GM21619 (cell line): ENCODE results near the gene KIF13A.
"Not testable (repeated sequence)": the region's sequence is repeated elsewhere in the genome, so short reads cannot be mapped to it uniquely, and the experiment has no call there.

ENCODE experiments used
- ATAC-seq: cut with Tn5 transposase; IDR thresholded peaks from one replicate; pipeline ENCODE4 v1.9.1; 2021; ENCODE audit not compliant: unreplicated experiment

Gene KIF13A

DNA sequence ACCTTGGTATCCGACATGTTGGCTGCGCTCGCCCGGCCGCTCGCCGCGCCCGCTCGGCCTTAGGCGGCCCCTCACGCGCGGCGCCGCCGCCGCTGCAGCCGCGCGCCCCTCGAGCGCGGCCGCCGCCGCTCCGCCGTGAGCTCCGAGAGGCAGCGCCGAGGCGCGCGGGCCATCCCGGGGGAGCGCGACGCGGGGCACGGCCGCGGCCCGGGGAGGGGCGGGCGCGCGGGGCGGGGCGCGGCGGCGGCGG is at the start of gene KIF13A:
Gene KIF13A, minus strand, starts transcription at position 189 of the 250 bp plus-strand sequence. Its CDS starts 172 bp downstream, at position 17.
- ATAC-seq = no peak

DNA sequence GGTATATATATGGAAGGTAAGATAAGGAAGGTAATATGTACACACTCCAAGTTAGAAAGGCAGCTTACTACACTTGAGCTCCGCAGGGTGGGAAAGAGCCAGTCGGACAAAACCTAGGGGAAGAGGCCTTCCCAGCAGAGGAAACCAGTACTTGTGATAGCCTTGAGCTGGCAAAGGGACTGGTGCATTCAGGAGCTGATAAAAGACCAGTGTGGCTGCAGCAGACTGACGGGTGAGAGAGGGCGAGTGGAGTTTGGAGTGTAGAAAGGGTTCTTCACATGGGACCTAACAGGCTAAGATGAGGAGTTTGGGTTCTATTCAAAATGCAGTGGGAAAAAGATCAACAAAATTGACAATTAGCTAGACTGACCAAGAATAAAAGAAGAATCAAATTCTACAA is 49.3 kb upstream of the KIF13A start:
- no peak for ATAC-seq

- no peak for ATAC-seq
Observed at GRCh38 chr6:18035330-18035854, 48.0 kb upstream of the KIF13A start.

GRCh38 chr6:18034798-18035202 is 47.4 kb upstream of the KIF13A start:
- ATAC-seq = no peak

DNA sequence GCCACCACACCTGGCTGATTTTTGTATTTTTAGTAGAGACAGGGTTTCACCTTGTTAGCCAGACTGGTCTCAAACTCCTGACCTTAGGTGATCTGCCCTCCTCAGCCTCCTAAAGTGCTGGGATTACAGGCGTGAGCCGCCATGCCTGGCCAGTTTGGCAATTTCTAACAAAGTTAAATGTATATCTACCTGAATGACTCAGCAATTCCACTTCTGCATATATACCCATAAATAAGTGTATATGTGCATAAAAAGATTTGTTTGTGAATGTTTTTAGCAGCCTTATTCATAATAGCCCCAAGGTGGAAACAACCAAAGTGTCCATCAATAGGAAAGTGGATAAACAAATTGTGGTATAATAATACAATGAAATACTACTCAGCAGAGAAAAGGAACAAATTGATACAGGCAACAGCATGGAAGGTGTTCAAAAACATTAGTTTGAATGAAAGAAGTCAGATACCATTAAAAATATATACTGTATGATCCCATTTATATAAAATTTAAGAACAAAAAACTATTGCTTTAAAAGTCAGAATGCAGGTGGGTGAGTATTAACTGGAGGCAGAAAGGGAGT is 44.3 kb upstream of the KIF13A start:
- no peak for ATAC-seq

DNA sequence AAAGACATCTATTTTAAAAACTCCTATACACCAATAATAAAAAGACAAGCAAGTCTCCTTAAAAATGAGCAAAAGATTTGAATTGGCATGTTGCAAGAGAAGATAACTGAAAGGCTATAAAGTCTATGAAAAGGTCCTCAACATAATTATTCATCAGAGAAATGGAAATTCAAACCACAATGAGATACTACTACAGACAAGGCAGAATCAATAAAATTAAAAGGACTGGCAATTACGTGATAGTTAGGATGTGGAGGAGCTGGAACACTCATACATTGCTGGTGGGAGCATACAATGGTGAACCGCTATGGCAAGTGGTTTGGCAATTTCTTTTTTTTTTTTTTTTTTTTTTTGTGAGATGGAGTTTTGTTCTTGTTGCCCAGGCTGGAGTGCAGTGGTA is 43.8 kb upstream of the KIF13A start:
- no peak for ATAC-seq

DNA sequence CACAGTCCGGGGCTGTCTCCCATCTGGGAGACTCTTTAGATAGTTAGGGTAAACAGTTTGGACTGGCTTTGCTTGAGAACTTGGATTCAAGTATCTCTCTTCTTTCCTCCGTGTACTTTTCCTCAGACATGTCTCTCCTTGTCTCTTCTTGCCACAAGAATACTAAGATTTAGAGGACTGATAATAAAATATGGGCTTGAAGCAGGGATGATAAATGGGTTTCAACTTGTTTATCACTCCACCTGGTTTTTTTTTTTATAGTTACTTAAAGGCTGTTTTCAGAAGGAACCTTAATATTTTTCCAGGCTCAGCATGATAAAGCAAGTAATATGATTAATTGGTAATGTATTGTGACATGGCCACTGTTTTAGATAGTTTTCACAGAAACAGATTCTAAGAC is 40.9 kb upstream of the KIF13A start:
- ATAC-seq = no peak

DNA sequence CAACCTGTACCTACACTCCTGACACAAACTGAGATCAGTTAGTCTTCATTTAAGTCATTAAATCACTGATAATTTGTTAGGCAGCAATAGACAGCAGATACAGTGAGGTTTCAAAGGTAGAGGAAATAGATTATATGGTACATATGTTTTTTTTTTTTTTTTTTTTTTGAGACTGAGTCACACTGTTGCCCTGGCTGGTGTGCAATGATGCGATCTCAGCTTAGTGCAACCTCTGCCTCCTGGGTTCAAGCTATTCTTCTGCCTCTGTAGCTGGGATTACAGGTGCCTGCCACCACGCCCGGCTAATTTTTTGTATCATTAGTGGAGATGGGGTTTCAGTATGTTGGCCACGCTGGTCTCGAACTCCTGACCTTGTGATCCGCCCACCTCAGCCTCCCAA is 38.2 kb upstream of the KIF13A start:
- no peak for ATAC-seq

- no peak for ATAC-seq
Observed at GRCh38 chr6:18024876-18025275, 37.4 kb upstream of the KIF13A start.

GRCh38 chr6:18023891-18024290 is 36.5 kb upstream of the KIF13A start:
- ATAC-seq = no peak

DNA sequence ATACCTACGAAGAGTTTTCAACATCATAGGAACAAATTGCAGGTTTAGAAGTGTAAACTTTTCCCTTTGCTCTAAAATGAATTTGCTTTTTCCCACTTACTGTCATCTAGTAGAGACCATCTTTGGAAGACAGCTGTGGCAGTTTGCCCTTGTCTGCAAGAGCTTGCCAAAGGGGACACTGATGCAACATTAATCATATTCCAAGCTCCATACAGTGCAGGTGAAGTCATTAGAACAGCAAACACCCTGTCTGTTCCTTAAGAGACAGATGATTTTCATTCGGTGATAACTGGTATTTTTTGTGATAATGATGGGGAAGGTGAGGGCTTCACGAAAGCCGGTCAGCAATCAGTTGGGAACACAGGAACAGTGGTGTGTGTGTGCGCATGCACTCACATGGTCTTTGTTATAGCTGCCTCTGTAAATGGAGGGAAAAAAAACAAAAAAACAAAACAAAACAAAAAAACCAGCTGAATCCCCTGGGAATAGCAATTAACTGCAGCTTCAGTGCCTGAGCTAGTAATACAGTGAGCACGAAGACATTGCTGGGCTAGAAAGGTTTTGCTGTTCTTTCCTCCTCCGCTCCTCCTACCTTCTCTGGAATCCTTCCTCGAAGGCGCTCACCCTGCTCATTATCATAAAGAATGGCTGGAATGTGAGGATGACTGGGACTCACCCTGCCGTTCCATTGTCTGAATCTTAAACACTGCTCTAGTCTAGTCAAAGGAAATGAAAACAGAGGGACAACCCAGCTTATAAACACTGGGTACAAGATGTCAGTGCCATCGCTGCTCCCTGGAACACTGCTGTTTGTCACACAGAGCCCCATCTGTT is 35.2 kb upstream of the KIF13A start:
- no peak for ATAC-seq

DNA sequence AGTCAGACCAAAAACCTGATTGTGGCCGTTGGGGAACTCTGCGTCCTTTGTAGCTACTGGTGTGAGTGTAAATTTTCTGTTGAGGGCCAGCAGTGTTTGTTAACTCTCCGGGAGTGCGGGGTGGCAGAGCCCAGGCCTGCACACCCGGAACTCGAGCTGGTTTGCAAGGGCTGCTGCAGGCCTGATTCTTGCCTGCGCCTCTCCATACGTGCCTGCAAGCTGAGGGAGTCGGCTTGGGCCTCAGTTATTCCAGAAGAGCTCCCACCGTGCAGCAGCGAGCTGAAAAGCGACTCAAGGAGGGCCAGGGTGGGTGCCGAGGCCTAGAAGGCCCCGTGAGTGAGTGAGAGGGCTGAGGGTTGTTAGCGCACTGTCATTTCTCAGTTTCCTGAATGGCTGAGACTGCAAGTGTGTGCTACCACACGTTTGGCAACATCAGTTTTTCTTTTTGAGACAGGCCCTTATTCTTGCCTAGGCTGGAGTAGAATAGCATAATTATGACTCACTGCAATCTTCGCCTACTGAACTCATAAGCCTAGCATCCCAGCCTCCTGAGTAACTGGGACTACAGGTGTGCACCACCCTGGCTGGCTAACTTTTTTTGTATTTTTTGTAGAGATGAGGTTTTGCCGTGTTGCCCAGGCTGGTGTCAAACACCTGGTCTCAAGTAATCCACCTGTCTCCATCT is 33.9 kb upstream of the KIF13A start:
- ATAC-seq = no peak

- not testable (repeated sequence) for ATAC-seq
Observed at GRCh38 chr6:18020545-18020944, 33.1 kb upstream of the KIF13A start.

DNA sequence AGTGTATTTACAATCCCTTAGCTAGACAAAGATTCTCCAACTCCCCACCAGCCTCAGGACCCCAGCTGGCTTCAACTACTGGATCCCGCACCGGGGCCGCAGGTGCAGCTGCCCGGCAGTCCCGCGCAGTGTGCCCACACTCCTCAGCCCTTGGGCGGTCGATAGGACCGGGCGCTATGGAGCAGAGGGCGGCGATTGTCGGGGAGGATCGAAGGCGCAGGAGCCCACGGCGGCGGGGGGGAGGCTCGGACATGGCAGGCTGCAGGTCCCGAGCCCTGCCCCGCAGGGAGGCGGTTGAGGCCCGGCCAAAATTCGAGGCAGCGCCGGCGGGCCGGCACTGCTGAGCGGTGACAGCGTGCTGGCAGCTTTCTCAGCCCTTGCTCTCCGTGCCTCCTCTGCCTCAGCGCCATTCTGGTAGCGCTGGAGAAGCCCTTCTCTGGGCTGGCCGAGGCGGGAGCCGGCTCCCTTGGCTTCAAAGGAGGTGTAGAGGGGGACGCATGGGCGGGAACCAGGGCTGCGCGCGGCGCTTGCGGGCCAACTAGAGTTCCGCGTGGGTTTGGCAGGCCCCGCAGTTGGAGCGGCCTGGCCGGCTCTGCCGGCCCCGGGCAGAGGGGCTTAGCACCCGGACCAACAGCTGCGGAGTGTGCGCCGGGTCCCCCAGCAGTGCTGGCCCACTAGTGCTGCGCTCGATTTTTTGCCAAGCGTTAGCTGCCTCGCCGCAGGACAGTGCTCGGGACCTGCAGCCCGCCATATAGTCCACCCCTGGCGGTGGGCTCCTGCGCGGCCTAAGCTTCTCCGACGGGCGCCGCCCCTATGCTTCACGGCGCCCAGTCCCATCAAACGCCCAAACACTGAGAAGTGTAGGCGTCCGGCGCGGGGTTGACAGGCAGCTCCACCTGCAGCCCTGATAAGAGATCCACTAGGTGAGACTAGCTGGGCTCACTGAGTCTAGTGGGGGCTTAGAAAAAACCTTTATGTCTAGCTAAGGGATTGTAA is 32.4 kb upstream of the KIF13A start:
- ATAC-seq = no peak

DNA sequence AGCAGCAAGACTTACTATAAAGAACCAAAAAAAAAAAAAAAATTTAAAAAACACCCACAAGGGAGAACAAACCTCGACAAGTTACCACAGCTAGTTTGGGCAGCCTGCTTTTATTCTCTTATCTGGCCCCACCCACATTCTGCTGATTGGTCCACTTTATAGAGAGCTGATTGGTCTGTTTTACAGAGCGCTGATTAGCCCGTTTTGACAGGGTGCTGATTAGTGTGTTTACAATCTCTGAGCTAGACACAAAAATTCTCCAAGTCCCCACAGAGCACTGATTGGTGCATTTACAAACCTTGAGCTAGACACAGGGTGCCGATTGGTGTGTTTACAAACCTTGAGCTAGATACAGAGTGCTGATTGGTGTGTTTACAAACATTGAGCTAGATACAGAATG is 31.7 kb upstream of the KIF13A start:
- not testable (repeated sequence) for ATAC-seq

- no peak for ATAC-seq
Observed at GRCh38 chr6:18016698-18017097, 29.3 kb upstream of the KIF13A start.

GRCh38 chr6:18016133-18016532 is 28.7 kb upstream of the KIF13A start:
- no peak for ATAC-seq

GRCh38 chr6:18011287-18011686 is 23.9 kb upstream of the KIF13A start:
- ATAC-seq = no peak

DNA sequence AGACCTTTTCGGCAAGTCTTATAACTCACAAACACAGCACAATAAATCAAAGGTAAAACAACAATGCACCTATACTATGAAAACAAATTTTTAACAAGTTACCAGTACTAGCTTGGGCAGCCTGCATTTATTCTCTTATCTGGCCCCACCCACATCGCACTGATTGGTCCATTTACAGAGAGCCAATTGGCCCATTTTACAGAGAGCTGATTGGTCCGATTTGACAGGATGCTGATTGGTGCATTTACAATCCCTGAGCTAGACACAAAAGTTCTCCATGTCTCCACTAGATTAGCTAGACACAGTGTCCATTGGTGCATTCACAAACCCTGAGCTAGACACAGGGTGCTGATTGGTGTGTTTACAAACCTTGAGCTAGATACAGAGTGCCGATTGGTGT is 23.1 kb upstream of the KIF13A start:
- not testable (repeated sequence) for ATAC-seq

DNA sequence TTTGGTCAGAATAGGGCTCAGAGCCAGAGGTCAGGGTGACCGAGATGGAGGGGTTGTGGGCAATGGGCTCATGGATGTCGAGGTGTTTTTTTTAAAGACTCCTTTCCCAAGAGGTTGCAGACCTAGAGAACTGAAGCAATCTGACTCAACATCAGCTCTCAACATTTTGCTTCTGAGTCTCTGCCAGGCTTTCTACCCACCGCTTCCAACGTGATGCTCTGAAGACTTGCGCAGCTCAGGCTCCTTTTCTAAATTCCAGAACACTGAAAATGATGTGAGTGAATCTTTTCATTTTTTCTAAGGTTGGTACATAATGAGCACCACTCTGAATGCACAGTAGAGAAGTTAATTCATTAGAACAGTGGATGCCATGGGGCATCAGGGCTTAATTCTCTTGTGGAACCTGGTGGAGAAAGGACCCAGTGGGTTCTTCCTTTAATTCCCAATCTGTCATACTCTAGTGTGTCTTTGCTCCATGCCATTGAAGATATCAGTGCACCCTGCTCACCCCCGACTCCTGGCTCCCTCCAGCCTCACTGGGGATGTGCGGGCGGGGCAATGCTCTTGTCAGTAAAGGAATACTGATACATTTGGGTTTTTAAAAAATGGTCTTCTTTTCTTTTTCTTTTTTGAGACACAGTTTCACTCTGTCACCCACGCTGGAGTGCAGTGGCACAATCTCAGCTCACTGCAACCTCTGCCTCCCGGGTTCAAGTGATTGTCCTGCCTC is 17.0 kb upstream of the KIF13A start:
- no peak for ATAC-seq
